ENCODE measurements around the gene GLI1.

GLI1 gene

DNA sequence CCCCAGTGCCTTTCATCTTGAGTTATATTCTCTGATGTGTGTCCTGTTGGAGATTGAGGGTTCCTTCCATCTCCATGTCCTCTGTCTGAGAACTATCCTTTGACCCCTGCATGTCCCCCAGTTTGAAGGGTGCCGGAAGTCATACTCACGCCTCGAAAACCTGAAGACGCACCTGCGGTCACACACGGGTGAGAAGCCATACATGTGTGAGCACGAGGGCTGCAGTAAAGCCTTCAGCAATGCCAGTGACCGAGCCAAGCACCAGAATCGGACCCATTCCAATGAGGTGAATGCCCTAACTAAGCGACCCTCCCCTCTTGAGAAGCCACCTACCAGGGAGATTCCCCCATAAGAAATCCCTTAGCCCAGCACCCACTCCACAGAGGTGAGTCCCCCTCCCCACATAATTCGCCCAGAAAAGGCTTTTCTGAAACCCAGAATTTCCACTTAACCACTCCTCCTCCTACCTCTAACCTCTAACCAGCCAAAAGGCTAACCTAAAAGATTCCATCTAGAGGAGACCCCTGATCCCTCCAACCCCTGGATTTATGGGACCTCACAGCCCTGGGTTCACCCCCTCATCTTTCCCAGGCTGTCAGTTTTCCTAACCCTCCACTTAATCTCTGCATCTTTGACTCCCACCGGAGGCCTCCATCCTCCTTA is 7.8 kb downstream of the GLI1 start:
- no peak overlapping the region for H3K4me3 ChIP-seq (replicated peaks in 1 of 2; ENCODE audit: low read depth in 2 of 2, low read length in 2 of 2)
- TF ChIP-seq, protein P1, sequence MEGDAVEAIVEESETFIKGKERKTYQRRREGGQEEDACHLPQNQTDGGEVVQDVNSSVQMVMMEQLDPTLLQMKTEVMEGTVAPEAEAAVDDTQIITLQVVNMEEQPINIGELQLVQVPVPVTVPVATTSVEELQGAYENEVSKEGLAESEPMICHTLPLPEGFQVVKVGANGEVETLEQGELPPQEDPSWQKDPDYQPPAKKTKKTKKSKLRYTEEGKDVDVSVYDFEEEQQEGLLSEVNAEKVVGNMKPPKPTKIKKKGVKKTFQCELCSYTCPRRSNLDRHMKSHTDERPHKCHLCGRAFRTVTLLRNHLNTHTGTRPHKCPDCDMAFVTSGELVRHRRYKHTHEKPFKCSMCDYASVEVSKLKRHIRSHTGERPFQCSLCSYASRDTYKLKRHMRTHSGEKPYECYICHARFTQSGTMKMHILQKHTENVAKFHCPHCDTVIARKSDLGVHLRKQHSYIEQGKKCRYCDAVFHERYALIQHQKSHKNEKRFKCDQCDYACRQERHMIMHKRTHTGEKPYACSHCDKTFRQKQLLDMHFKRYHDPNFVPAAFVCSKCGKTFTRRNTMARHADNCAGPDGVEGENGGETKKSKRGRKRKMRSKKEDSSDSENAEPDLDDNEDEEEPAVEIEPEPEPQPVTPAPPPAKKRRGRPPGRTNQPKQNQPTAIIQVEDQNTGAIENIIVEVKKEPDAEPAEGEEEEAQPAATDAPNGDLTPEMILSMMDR (IDR thresholded peaks at IDR 0.05; ENCODE audit: low read depth, low read length) = no peak
- no peak for DNase-seq (ENCODE audit: low read depth in 2 of 2)

DNA sequence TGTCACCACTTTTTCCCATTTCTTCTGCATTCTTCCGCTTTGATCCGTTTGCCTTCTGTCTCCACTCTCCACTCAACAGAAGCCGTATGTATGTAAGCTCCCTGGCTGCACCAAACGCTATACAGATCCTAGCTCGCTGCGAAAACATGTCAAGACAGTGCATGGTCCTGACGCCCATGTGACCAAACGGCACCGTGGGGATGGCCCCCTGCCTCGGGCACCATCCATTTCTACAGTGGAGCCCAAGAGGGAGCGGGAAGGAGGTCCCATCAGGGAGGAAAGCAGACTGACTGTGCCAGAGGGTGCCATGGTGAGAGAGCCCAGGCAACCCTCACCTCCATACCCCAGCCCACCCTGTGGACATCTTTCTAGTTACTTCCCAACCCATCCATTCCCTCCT is 8.3 kb downstream of the GLI1 start:
- TF ChIP-seq, protein P1 (IDR thresholded peaks at IDR 0.05; ENCODE audit: low read depth, low read length) = no peak
- DNase-seq (ENCODE audit: low read depth in 2 of 2) = no peak
- no peak overlapping the region for H3K4me3 ChIP-seq (replicated peaks in 1 of 2; ENCODE audit: low read depth in 2 of 2, low read length in 2 of 2)

DNA sequence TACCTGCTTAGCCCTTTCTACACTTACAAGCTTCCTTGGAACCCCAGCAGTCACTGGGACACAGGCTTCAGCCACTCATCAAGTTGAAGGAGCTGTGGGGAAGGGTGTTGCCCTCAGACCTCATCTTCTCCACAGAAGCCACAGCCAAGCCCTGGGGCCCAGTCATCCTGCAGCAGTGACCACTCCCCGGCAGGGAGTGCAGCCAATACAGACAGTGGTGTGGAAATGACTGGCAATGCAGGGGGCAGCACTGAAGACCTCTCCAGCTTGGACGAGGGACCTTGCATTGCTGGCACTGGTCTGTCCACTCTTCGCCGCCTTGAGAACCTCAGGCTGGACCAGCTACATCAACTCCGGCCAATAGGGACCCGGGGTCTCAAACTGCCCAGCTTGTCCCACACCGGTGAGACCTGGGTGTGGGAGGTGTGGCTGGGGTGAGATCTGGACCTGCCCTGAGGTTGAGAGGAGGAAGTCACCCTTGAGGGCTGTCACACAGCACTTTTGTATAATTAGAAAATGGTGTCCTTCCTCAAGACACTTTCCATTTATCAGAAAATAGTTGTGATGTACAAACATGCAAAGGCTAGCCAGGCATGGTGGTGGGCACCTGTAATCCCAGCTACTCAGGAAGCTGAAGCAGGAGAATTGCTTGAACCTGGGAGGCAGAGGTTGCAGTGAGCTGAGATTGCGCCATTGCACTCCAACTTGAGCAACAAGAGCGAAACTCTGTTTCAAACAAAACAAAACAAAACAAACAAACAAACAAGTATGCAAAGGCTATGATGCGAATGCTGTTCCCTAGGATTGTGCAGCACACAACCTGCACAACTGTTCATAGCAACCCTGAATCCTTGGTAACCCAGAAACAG is 9.9 kb downstream of the GLI1 start:
- H3K4me3 ChIP-seq (replicated peaks in 1 of 2; ENCODE audit: low read depth in 2 of 2, low read length in 2 of 2) = no peak overlapping the region

DNA sequence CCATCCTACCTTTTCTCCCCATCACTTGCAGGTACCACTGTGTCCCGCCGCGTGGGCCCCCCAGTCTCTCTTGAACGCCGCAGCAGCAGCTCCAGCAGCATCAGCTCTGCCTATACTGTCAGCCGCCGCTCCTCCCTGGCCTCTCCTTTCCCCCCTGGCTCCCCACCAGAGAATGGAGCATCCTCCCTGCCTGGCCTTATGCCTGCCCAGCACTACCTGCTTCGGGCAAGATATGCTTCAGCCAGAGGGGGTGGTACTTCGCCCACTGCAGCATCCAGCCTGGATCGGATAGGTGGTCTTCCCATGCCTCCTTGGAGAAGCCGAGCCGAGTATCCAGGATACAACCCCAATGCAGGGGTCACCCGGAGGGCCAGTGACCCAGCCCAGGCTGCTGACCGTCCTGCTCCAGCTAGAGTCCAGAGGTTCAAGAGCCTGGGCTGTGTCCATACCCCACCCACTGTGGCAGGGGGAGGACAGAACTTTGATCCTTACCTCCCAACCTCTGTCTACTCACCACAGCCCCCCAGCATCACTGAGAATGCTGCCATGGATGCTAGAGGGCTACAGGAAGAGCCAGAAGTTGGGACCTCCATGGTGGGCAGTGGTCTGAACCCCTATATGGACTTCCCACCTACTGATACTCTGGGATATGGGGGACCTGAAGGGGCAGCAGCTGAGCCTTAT is 10.8 kb downstream of the GLI1 start:
- DNase-seq (ENCODE audit: low read depth in 2 of 2) = no peak
- H3K4me3 ChIP-seq (replicated peaks in 1 of 2; ENCODE audit: low read depth in 2 of 2, low read length in 2 of 2) = no peak overlapping the region
- TF ChIP-seq, protein P1 (IDR thresholded peaks at IDR 0.05; ENCODE audit: low read depth, low read length) = no peak

More for the DNA sequence above, 9.9 kb downstream of the GLI1 start:
- DNase-seq (ENCODE audit: low read depth in 2 of 2) = no peak
- TF ChIP-seq, protein P1 (IDR thresholded peaks at IDR 0.05; ENCODE audit: low read depth, low read length) = no peak

DNA sequence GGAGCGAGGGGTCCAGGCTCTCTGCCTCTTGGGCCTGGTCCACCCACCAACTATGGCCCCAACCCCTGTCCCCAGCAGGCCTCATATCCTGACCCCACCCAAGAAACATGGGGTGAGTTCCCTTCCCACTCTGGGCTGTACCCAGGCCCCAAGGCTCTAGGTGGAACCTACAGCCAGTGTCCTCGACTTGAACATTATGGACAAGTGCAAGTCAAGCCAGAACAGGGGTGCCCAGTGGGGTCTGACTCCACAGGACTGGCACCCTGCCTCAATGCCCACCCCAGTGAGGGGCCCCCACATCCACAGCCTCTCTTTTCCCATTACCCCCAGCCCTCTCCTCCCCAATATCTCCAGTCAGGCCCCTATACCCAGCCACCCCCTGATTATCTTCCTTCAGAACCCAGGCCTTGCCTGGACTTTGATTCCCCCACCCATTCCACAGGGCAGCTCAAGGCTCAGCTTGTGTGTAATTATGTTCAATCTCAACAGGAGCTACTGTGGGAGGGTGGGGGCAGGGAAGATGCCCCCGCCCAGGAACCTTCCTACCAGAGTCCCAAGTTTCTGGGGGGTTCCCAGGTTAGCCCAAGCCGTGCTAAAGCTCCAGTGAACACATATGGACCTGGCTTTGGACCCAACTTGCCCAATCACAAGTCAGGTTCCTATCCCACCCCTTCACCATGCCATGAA is 11.5 kb downstream of the GLI1 start:
- TF ChIP-seq, protein P1 (IDR thresholded peaks at IDR 0.05; ENCODE audit: low read depth, low read length) = no peak
- no peak for DNase-seq (ENCODE audit: low read depth in 2 of 2)
- no peak overlapping the region for H3K4me3 ChIP-seq (replicated peaks in 1 of 2; ENCODE audit: low read depth in 2 of 2, low read length in 2 of 2)

DNA sequence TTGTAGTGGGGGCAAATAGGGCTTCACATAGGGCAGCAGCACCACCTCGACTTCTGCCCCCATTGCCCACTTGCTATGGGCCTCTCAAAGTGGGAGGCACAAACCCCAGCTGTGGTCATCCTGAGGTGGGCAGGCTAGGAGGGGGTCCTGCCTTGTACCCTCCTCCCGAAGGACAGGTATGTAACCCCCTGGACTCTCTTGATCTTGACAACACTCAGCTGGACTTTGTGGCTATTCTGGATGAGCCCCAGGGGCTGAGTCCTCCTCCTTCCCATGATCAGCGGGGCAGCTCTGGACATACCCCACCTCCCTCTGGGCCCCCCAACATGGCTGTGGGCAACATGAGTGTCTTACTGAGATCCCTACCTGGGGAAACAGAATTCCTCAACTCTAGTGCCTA is 12.1 kb downstream of the GLI1 start:
- DNase-seq (ENCODE audit: low read depth in 2 of 2) = no peak
- no peak overlapping the region for H3K4me3 ChIP-seq (replicated peaks in 1 of 2; ENCODE audit: low read depth in 2 of 2, low read length in 2 of 2)
- TF ChIP-seq, protein P1 (IDR thresholded peaks at IDR 0.05; ENCODE audit: low read depth, low read length) = no peak
